Activated CD8-positive, alpha-beta memory T cell treated with anti-CD3 and anti-CD28 coated beads, Interleukin-2, amount 50 U/mL, for 4 hours (primary cell): ENCODE data around the gene MORC4.

Experiments
- DNase-seq: peaks from one replicate; pipeline ENCODE4 v3.0.0-alpha.2; 2020

The MORC4 gene

GRCh38 chrX:106952089-106952488 lies 47.9 kb downstream of the MORC4 start:
- DNase-seq, result no peak

DNA sequence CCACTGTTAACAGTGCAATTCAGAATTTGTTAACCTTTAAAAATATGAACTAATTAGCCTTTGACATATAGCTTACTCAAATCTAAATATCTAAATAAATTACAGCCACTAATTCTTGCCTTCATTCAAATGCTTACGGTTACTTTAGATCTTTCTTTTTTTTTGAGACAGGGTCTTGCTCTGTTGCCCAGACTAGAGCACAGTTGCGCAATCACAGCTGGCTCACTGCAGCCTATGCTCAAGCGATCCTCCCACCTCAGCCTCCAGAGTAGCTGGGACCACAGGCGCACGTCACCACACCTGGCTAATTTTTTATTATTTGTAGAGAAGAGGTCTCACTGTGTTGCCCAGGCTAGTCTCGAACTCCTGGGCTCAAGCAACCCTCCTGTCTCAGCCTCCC lies 48.8 kb downstream of the MORC4 start:
- no peak for DNase-seq

DNA sequence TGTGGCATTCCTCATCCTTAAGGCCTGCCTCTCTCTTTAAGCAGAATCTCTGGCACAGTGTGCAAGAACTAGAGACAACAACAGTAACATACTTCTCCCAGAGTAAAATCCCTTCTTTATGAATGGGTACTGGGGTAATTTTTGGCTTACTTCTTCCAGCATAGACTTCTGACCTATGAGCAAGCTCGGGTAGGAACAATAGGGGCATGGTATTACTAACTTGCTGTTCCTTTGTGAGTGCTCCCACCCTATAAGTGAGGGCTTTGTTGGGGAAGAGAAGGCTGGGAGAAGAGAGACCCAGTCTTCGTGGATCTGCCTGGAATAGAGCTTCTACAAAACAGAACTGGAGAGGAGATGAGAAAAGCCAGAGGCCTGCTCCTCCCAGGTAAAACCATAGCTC lies 49.6 kb downstream of the MORC4 start:
- no peak for DNase-seq

DNA sequence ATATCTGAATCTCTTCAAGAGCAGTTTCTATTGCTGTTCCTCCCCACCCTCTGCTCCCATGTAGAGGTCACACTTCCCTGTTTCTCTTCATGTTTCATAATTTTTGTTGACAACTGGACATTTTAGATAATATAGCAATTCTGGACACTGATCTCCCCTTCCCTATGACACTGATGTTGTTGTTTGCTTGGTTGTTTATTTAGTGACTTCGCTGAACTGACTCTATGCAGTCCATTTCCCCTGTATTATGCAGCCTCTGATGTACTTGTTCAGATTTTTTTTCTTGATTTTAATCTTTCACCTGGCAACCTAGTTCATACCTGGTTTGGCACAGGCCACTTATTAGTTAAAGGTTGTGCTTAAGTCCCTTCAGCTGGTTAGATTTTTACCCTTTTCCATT lies 50.6 kb downstream of the MORC4 start:
- DNase-seq, result no peak

GRCh38 chrX:106948641-106949040 lies 51.4 kb downstream of the MORC4 start:
- no peak for DNase-seq

GRCh38 chrX:106946464-106946863 lies 53.5 kb downstream of the MORC4 start:
- no peak for DNase-seq

GRCh38 chrX:106940068-106940467 lies 59.9 kb downstream of the MORC4 start:
- no peak for DNase-seq

- DNase-seq, result no peak
These were observed 60.4 kb downstream of the MORC4 start for GRCh38 chrX:106939566-106939965.

GRCh38 chrX:106936246-106936645 lies 63.8 kb downstream of the MORC4 start:
- no peak for DNase-seq

DNA sequence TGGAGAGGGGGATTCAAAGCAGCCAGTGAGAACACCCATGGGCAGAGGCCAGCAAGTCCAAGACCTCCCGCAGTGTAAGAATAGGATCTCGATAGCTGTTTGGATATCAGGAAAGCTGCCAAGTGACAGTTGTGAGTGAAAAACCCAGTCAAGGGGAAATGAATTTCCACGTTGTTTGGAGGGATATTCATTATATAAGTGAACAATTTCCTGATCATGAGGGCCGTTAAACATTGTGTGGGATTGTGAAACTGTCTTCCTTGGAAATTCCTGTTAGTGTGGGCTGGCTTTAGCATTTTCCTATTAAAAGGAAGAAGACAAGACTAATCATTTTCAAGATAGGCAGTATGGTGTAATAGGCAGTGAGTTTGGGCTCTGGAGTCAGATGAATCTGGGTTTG lies 64.8 kb downstream of the MORC4 start:
- no peak for DNase-seq

GRCh38 chrX:106933538-106933961 lies 66.5 kb downstream of the MORC4 start:
- no peak for DNase-seq

DNA sequence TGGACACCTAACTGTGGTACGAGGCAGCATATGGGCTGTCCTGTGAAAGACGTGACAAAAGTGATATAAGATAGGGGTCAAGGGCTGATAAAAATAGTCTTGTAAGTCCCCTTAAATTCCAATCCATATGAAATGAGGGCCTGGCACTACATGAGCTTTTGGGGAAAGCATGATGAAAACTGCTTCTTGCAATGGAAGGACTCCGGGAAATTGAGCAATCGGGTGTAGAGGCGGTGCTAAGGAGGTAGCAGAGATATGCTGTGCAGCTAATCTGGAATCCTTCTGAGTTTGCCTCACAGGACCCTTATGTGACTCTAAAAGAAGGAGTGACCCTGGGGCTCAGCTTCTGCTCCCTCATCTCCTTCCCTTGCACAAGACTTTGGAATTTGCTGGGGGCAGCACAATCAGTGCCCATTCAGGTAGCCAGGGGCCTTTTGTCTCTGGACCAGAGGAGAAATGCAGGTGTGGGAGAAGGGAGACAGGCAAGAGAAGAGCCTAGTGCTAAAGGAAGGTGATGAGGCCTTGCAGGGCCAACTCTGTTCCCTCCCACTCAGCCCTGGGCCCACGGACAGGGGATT lies 67.0 kb downstream of the MORC4 start:
- no peak for DNase-seq

GRCh38 chrX:106932492-106932923 lies 67.5 kb downstream of the MORC4 start:
- no peak for DNase-seq

- DNase-seq, result no peak
These were observed 68.1 kb downstream of the MORC4 start for GRCh38 chrX:106931831-106932491.

- DNase-seq, result no peak
These were observed 71.8 kb downstream of the MORC4 start for GRCh38 chrX:106928227-106928626.

- no peak for DNase-seq
These were observed 72.3 kb downstream of the MORC4 start for GRCh38 chrX:106927700-106928099.

DNA sequence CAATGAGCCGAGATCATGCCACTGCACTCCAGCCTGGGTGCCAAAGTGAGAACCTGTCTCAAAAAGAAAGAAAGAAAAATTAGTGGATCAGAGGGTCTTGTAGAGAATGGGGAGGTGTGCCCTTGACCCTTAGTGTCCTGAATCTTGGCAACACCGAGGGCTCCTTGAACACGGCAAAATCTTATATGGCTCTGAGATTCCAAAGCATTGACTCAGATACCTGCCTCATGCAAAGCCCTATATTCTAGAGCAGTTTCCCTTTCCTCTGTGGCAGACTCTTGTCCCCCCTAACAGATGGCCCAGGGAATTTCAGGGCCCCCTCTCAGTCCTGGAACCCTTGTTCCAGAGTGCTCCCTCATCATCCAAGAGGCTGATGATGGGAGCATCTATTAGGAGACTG lies 73.0 kb downstream of the MORC4 start:
- no peak for DNase-seq

DNA sequence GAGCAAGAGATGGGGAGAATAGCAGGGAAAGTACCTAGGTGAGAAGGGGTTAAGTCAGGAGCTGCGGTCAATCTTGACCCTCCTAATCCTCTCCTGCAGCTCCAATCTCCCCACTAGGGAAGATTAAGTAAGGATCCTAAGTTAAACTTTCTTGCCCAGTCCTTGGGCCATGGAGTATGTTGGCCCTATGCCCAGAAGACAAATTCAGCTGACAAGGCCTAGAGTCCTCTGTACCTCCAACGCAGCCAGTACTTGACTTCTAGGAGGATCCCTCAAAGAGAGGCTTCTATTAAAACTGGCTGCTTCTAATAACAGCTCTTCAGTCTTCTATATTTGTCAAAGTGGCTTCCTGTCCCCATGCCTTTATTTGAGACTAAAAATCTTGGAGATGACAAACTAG lies 78.4 kb downstream of the MORC4 start:
- DNase-seq, result no peak

- DNase-seq, result no peak
These were observed 80.0 kb downstream of the MORC4 start, which contains the start of gene CLDN2 for GRCh38 chrX:106919932-106920452. CLDN2 (plus strand) TSS chrX:106920402; CDS start chrX:106928229, 7,827 bp downstream.

DNA sequence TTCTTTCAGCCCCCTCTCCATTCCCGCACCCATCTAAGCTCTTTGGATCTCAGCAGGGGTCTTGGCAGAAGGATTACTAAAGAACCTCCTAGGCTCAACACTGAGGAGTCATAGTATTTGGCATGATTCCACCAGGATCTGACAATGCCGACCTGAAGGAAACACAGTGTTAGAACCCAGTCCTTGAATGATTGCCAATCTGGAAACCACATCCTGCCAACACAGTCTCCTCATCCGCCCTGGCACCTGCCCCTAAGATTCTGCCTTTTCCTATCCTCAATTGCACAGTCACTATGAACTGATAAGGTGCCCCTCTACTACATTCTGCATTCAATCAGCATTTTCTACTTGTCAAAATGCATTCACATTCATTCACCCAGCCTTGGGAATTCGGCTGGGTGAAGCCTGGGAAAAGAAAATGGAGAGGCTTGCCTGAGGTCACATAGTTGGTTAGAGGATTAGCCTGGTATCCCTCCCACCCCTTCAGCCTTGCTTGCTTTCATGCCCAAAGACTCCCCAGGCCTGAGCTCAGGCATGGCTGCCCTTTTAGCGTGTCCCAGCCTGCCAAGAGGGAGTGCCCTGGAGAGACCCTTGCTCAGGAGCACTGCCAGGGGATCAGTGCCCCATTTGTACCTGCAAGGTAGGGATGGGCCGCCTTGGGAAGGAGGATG lies 82.0 kb downstream of the MORC4 start:
- no peak for DNase-seq

- DNase-seq, result no peak
These were observed 87.1 kb downstream of the MORC4 start for GRCh38 chrX:106912864-106913263.

- DNase-seq, result no peak
These were observed 93.7 kb downstream of the MORC4 start for GRCh38 chrX:106906361-106906760.

DNA sequence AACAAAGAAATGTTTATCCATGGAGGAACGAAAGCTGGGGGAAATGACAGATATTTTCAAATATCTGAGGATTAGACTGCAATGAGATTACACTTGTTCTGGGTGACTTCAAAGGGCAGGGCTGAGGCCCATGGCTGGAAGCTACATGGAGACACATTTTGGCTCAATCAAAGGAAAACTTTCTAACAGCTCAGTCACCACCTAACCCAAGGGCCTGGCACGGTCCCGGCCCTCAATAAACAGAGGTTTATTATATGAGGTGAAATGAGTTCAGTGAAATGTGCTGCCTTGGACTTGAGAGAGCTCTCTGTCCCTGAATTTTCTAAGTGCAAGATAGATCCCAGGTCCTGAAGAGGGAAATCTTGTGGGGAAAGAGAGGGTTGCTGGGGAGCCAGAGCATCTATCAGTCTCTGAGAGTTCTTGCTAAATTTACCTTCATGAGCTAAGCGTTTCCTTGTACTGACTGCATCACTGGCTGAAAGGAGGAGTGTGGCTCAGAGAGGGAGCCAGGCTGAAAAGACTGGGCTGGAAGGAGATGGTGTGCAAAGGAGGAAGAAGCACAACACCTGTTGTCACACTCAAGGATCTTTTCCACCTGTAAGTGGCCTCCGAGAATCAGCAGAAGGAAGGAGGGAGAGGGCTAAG lies 94.8 kb downstream of the MORC4 start:
- DNase-seq, result no peak
